Motor neuron (in vitro differentiated cells): Measurements from ENCODE around the gene TPRN. TPM values are rescaled to one million over a fixed set of nuclear protein-coding genes. Genes with fewer than 3 reads are reported as not detected.

Source experiments
- ATAC-seq, 8 experiments: fragments of 200-7000 bp; cut with Tn5 transposase; replicated peaks in 6 of 8; 2 replicates each; pipeline ENCODE4 v1.8.0; 2021; ENCODE audit warnings: mild to moderate bottlenecking in 8 of 8, moderate library complexity in 8 of 8
- H3K27ac ChIP-seq, 2 donors: fragments of 250-450 bp; sonication (Bioruptor Pico); 2 replicates each; pipeline ENCODE4 v1.9.0; 2021; ENCODE audit warnings: antibody characterized with exemption in 2 of 2, mild to moderate bottlenecking in 2 of 2, moderate library complexity in 1 of 2
- H3K4me1 ChIP-seq, 2 donors: fragments of 250-450 bp; sonication (Bioruptor Pico); replicated peaks in 1 of 2; 2 replicates each; pipeline ENCODE4 v1.6.1; 2021; ENCODE audit warnings: antibody characterized with exemption in 2 of 2, mild to moderate bottlenecking in 2 of 2, moderate library complexity in 1 of 2
- H3K4me3 ChIP-seq, 5 donors: fragments of 250-450 bp; sonication (Bioruptor Pico); 2 replicates each; pipeline ENCODE4 v1.9.0; 2021; ENCODE audit warnings: antibody characterized with exemption in 5 of 5, mild to moderate bottlenecking in 5 of 5, moderate library complexity in 4 of 5
- WGBS, 10 experiments: fragments of 450-650 bp; shearing (Covaris generic); methylation state at CpG; one replicate each; pipeline ENCODE4 v1.0.0; 2022; 5-methylcytosine and 5-hydroxymethylcytosine counted together
- in situ Hi-C, 9 experiments: fragments of 400-800 bp; cut with MboI; loops; one replicate each; pipeline ENCODE4 v1.15.0; 2021; ENCODE audit warnings: low sequenced_read_pairs in 9 of 9, low pct_unique_long_range_greater_than_20kb in 2 of 9; ENCODE audit not compliant: unreplicated experiment in 9 of 9
- total RNA-seq, 8 experiments: library from RNA; unstranded; fragments of 300-600 nt; gene quantifications; 2 replicates each; pipeline versions ENCODE4 v1.2.3 to v1.2.4, GENCODE V29; 2022

TPRN gene
- total RNA-seq, 8 experiments from 2014 or later, result 5.9 to 79.6 (median 10.6) TPM

DNA sequence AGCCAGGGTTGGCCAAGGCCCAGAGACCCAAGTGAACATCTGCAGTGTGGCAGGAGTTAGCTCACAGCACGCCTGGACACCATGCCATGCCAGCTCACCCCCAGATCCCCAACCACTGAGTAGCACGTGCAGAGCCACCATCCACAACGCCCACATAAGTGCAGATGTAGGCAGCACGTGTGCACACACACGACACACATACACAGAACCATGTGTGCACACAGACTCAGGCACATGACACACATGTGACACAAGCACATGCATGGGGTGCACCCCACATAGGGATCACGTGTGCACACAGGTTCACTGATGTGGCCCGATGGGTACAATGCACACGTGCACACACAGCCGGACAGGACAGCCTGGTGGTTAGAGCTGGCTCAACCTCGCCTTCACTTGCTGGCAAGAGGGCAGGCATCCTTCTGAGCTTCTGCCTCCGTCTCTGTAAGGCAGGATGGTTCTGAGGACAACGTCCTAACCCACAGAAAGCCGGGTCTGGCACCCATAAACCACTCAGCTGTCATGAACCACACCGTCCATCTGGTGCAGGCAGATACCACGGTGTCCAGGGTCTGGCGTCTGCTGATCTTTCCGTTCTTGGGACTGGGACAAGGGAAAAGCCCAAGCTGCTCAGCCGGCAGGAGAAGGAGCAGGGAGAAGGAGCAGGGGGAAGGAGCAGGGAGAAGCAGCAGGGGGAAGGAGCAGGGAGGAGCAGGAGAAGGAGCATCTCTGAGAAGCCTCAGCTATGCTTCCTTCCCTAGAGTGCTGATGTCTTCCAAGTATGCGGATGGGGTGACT is 42.7 kb downstream of the TPRN start:
- Histone ChIP-seq H3K4me3 (no peak overlapping the region), H3K27ac (no peak overlapping the region), H3K4me1 (peaks cover under 1 to 14% of the 10 kb centered on the region in 2 donors)
- WGBS, 10 experiments, result 0 to 80% (median 51%) methylated on average over 3 to 8 of the region's 19 CpGs; no CpG with 5 or more reads in 5 of the 10 experiments
- ATAC-seq, result no peak
- in situ Hi-C loops, result no loop called here

DNA sequence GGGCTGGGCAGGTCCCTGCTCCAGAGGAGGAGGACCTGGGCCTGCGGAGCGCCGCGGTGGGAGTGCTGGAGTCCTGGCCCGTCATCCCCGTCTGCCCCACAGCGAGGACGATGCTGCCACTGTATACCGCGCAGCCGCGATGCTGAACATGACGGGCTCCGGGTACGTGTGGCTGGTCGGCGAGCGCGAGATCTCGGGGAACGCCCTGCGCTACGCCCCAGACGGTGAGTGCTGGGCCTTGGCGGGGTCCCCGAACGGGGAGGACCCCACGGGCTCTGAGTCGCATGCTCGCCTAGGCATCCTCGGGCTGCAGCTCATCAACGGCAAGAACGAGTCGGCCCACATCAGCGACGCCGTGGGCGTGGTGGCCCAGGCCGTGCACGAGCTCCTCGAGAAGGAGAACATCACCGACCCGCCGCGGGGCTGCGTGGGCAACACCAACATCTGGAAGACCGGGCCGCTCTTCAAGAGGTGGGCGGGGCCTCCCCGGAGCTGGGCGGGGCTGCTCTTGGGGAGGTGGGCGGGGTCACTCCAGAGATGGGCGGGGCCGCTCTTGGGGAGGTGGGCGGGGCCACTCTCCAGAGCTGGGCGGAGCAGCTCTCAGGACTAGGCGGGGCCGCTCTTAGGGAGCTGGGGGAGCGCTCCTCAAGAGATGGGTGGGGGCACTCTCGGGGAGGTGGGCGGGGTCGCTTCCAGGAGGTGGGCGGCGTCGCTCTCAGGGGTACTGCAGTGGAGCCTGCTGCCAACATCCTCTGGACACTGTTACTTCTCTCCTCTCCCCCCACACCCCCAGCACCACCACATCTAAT is 43.8 kb downstream of the TPRN start:
- Histone ChIP-seq H3K4me1 (peaks cover 0 to 4% of the 10 kb centered on the region in 2 donors), H3K27ac (no peak overlapping the region), H3K4me3 (peak overlapping the region; percentile 14 to 34 (median 16))
- in situ Hi-C loops, result no loop called here
- peak; percentile 67 to 80 (median 78) for ATAC-seq
- 0 to 10% (median 3%) methylated on average over 1 to 6 of the region's 65 CpGs; no CpG with 5 or more reads in 7 of the 10 experiments for WGBS, 10 experiments

DNA sequence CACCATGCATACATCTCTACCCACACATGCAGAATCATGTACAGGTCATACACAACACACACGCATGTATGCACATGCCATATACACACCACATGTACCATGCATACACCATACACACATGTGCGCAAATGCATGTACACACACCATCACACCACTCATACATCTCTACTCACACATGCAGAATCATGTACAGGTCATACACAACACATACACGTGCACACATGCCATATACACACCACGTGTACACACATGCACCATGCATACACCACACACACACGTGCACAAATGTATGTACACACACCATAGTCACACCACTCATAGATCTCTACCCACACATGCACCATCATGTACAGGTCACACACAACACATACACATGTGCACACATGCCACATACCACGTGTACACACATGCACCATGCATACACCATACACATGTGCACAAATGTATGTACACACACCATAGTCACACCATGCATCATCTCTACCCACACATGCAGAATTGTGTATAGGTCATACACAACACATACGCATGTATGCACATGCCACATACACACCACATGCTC is 47.6 kb downstream of the TPRN start:
- no peak for ATAC-seq
- Histone ChIP-seq H3K4me3 (no peak overlapping the region), H3K27ac (no peak overlapping the region), H3K4me1 (peaks cover 0 to 2% of the 10 kb centered on the region in 2 donors)
- WGBS, 10 experiments, result 64 to 100% (median 83%) methylated on average over 1 to 6 of the region's 7 CpGs; no CpG with 5 or more reads in 1 of the 10 experiments
- in situ Hi-C loops, result no loop called here

DNA sequence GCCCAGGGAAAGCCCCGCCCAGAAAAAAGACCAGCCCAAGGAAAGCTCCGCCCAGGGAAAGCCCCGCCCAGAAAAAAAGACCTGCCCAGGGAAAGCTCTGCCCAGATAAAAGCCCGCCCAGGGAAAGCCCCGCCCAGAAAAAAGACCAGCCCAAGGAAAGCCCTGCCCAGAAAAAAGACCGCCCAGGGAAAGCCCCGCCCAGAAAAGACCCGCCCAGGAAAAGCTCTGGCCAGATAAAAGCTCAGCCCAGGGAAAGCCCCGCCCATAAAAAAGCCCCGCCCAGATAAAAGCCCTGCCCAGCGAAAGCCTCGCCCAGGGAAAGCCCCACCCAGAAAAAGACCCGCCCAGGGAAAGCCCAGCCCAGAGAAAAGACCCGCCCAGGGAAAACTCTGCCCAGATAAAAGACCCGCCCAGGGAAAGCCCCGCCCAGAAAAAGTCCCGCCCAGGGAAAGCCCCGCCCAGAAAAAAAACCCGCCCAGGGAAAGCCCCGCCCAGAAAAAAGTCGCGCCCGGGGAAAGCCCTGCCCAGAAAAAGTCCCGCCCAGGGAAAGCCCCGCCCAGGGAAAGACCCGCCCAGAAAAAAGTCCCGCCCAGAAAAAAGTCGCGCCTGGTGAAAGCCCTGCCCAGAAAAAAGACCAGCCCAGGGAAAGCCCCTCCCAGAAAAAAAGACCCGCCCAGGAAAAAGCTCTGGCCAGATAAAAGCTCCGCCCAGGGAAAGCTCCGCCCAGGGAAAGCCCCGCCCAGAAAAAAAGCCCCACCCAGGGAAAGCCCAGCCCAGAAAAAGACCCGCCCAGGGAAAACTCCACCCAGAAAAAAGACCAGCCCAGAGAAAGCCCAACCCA is 49.7 kb downstream of the TPRN start:
- WGBS, 10 experiments, result 0 to 45% (median 10%) methylated on average over 1 to 8 of the region's 34 CpGs; no CpG with 5 or more reads in 3 of the 10 experiments
- in situ Hi-C loops, result no loop called here
- H3K27ac ChIP-seq, result no peak overlapping the region
- H3K4me3 ChIP-seq, result no peak overlapping the region
- no peaks in the 10 kb centered on the region for H3K4me1 ChIP-seq
- ATAC-seq, result peak in 7 of 8 experiments; percentile 43 to 79 (median 62)

DNA sequence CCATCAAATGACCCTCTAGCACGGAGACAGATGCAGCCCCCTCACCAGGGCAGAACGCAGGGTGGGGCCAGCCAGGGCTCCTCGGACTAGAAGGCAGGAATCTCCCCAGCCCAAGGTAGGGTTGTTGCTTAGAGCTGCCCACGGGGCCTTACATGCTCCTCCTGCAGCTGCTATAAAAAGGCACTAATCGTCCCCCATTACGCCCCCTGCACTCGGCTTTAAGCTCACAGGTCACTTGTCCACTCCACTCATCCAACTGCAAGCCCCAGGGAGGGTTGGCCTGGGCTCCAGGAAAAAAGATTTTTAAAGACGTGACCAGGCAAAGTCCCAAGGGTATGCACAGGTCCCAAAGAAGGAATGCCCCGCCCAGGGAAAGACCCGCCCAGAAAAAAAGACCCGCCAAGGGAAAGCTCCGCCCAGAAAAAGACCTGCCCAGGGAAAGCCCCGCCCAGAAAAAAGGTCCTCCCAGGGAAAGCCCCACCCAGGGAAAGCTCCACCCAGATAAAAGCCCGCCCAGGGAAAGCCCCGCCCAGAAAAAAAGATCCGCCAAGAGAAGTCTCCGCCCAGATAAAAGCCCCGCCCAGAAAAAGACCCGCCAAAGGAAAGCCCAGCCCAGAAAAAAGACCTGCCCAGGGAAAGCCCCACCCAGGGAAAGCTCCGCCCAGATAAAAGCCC is 50.5 kb downstream of the TPRN start:
- Histone ChIP-seq H3K27ac (no peak overlapping the region), H3K4me3 (no peak overlapping the region), H3K4me1 (no peaks in the 10 kb centered on the region)
- peak in 3 of 8 experiments; percentile 6 to 23 (median 19) for ATAC-seq
- 0 to 60% (median 28%) methylated on average over 1 to 9 of the region's 20 CpGs; no CpG with 5 or more reads in 4 of the 10 experiments for WGBS, 10 experiments
- in situ Hi-C loops, result no loop called here

DNA sequence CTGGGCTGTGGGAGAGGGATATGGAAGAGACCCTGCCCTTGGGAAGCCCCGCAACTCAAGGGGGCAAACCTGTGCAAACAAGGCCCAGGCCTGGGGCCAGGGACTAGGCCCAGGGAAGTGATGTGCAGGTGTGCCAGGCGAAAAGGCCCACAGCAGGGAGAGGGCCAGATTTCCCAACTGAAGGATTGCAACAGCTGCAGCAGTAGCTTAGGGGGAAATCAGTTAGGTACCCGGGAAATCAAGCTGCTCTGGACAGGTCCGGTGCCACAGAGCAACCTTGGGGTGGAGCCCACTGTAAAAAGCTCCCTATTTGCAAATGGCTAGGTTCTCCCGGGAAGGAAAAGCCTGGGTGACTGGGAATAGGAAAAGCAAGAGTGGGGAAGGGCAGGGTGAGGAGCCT is 51.2 kb downstream of the TPRN start:
- Histone ChIP-seq H3K4me3 (no peak overlapping the region), H3K27ac (no peak overlapping the region), H3K4me1 (no peaks in the 10 kb centered on the region)
- ATAC-seq, result no peak
- 60% methylated on average over 3 of the region's 5 CpGs; no CpG with 5 or more reads in 9 of the 10 experiments for WGBS, 10 experiments
- in situ Hi-C loops, result no loop called here

DNA sequence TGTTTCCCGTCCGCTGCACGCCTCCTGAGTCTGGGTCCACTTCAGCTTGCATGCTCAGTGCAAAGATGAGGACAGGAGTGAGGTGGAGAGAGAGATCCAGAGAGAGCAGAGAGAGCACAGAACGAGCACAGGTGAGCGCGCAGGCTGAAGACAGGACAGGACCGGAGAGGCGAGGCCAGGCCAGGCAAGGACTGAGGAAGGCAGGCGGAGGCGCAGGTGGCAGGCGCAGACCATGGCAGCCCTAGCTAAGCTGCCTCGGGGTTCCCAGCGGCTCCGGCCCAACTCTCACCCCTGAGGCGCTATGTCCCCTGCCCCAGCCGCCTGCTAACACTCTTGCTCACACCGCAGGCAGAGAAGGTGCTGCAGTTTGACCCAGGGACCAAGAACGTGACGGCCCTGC is 51.9 kb downstream of the TPRN start:
- in situ Hi-C loops, result no loop called here
- 40 to 100% (median 87%) methylated on average over 1 to 16 of the region's 19 CpGs; no CpG with 5 or more reads in 5 of the 10 experiments for whole genome bisulfite sequencing, 10 experiments
- no peak for ATAC-seq
- H3K4me3 ChIP-seq, result no peak overlapping the region
- no peak overlapping the region for H3K27ac ChIP-seq
- no peaks in the 10 kb centered on the region for H3K4me1 ChIP-seq

DNA sequence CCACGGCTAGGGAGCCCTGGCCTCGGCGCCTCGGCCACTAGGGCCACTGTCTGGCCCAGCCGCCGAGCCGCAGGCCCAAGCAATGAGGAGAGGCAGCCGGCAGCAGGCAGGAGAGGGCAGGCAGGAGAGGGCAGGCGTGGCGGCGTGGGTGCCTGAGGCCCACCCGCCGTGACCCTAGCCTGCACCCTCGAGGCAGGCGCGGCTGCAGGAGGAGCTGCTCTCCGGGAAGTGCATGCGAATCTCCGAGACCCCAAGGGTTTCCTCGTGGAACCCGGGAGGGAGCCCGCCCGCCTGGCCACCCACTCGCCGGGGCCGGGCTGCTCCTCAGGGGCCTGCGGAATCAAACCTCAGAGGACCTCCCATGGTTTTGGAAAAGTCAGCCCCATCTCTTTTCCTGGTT is 52.3 kb downstream of the TPRN start:
- in situ Hi-C loops, result no loop called here
- no peak for ATAC-seq

DNA sequence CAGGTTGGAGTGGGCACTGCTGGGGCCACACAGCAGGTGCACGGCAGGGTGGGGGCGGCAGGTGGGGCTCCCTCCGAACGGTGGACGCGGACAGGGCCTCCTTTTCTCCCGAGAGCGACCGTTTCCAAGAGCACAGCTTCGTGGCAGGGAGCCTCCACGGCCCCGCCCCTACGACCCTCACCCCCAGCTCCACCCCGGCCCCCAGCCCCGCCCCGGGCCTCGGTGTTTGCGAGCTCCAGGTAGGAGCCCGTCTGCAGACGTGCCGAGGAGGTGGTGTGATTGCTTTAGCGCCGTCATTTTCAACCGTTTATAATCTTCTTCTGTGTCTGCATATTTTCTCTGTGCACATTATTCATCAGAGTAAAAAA is 52.8 kb downstream of the TPRN start:
- H3K4me1 ChIP-seq, result no peaks in the 10 kb centered on the region
- WGBS, 10 experiments, result no CpG with 5 or more reads among the region's 24 CpGs
- ATAC-seq, result no peak
- H3K27ac ChIP-seq, result no peak overlapping the region
- in situ Hi-C loops, result no loop called here
- H3K4me3 ChIP-seq, result no peak overlapping the region

More for the DNA sequence above, 52.3 kb downstream of the TPRN start:
- 60 to 71% (median 63%) methylated on average over 2 to 12 of the region's 27 CpGs; no CpG with 5 or more reads in 7 of the 10 experiments for WGBS, 10 experiments
- no peaks in the 10 kb centered on the region for H3K4me1 ChIP-seq
- no peak overlapping the region for H3K27ac ChIP-seq
- no peak overlapping the region for H3K4me3 ChIP-seq

DNA sequence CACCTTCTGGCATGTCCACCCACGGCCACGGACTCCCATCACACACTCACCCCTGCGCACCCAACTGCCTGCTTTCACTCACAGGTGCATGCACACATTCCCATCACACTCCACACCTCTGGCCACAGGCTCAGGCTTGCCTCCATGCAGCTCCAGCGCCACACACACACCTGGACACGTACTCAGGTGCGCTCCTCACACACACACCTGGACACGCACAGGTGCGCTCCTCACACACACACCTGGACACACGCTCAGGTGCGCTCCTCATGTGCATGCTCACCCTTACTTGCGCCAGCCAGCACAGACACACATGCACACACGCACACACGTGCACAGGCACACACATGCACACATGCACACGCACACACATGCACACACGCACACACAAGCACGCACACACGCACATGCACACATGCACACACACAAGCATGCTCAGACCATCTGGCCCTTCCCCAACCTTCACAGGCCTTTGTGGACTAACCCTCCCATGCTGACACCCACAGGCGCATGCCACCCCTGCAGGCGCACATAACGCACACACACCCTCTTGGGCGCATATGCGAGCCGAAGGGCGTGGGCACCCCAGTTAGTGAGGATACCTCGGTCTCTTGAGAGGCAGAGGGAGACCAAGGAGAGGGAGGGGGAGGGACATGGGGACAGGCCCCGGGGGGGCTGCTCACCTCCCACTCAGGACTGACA is 53.3 kb downstream of the TPRN start:
- 68 to 80% (median 74%) methylated on average over 1 to 10 of the region's 26 CpGs; no CpG with 5 or more reads in 7 of the 10 experiments for WGBS, 10 experiments
- Histone ChIP-seq H3K27ac (no peak overlapping the region), H3K4me3 (no peak overlapping the region), H3K4me1 (no peaks in the 10 kb centered on the region)
- in situ Hi-C loops, result no loop called here
- ATAC-seq, result peak in 3 of 8 experiments; percentile 36 to 64 (median 37)

DNA sequence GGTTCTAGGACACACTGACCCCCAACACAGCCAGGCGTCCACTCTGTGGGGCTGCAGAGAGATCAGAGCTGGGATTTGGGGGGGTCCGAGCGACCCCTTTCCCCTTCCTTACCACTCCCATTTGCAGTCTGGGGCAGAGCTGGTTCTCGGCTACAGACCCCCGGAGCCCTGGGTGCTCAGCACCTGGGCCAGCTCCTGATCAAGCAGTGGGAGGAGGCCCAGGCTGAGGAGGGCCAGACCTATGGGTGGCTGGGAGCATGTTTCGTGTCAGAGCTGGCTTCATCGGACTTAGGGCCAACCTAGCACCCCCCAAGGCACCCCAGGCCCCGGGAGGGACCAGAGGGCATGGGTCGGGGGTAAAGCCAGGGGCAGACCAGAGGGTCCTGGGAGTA is 54.0 kb downstream of the TPRN start:
- in situ Hi-C loops, result no loop called here
- 26% methylated on average over 3 of the region's 9 CpGs; no CpG with 5 or more reads in 9 of the 10 experiments for WGBS, 10 experiments
- Histone ChIP-seq H3K4me3 (no peak overlapping the region), H3K4me1 (no peaks in the 10 kb centered on the region), H3K27ac (no peak overlapping the region)
- ATAC-seq, result peak in 1 of 8 experiments; percentile 24
